IgD-negative memory B cell (primary cell): ENCODE data around the gene GCN1. TPM values are rescaled to one million over a fixed set of nuclear protein-coding genes. Genes with fewer than 3 reads are reported as not detected.

Experiments used
- H3K27ac Mint-ChIP-seq, 3 donors: one replicate each; pipeline ENCODE4 v1.8.0; 2020 to 2022; ENCODE audit warnings: mild to moderate bottlenecking in 3 of 3, mixed read lengths in 3 of 3, moderate library complexity in 1 of 3
- H3K27me3 Mint-ChIP-seq: one replicate; pipeline ENCODE4 v1.8.0; 2021; ENCODE audit warnings: mixed read lengths
- H3K36me3 Mint-ChIP-seq: one replicate; pipeline ENCODE4 v1.8.0; 2020; ENCODE audit warnings: mild to moderate bottlenecking, mixed read lengths
- H3K4me1 Mint-ChIP-seq, 3 donors: one replicate each; pipeline ENCODE4 v1.8.0; 2020 to 2022; ENCODE audit warnings: mixed read lengths in 3 of 3, mild to moderate bottlenecking in 1 of 3
- H3K4me3 Mint-ChIP-seq, 4 donors: one replicate each; pipeline ENCODE4 v1.8.0; 2020 to 2022; ENCODE audit warnings: mild to moderate bottlenecking in 4 of 4, mixed read lengths in 4 of 4, moderate library complexity in 3 of 4
- H3K9me3 Mint-ChIP-seq, 3 donors: one replicate each; pipeline ENCODE4 v1.8.0; 2020 to 2021; ENCODE audit warnings: mixed read lengths in 3 of 3, mild to moderate bottlenecking in 1 of 3
- polyA plus RNA-seq: library from polyadenylated mRNA; unstranded; fragments of 300-500 nt; fragmentation: Illumina TruSeq; gene quantifications from one replicate; pipeline ENCODE4 v1.2.3, GENCODE V29; 2021

GCN1 gene
- polyA plus RNA-seq, 1 donor from 2014 or later: 18.4 TPM

DNA sequence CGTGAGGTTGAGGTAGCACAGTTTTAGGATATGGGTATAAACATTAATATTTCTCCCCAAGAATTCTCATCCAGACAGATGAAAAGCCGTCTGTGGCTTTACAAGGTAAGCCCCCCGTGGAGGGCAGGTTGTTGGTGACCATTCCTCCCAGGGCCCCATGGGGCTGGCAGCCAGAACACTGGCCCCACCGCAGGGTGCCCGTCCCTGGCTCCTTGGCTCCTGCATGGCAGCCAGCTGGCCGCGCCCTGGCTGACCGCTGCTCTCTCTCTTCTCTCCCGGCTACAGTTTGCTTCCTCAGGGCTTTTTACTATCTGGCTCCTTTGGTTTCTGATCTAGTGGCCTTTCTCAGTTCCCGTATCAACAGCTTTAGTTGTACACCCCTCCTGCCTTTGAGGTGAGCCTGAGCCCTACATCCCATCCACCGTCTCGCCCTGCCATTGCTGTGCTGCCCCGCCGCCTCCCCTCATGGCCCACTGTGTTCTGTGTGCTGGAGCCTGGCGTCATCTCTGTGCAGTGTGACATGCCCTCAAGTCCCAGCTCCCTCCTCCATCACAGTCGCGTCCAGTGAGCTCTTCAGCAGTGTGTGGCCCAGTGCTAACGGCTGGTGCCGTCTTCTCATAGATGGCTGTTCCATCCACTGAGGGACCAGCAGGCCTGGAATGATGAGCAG is 103.8 kb downstream of the GCN1 start:
- Mint-ChIP-seq H3K27ac (peak overlapping the region in 1 of 3 donors; percentile 26), H3K9me3 (no peaks in the 10 kb centered on the region), H3K4me3 (no peak overlapping the region), H3K36me3 (peaks cover 9% of the 10 kb centered on the region), H3K27me3 (no peaks in the 10 kb centered on the region), H3K4me1 (peaks cover 5 to 12% (median 8%) of the 10 kb centered on the region in 3 donors)

- Mint-ChIP-seq H3K36me3 (peaks cover 9% of the 10 kb centered on the region), H3K4me3 (no peak overlapping the region), H3K27me3 (no peaks in the 10 kb centered on the region), H3K27ac (no peak overlapping the region), H3K4me1 (peaks cover 5 to 12% (median 8%) of the 10 kb centered on the region in 3 donors), H3K9me3 (no peaks in the 10 kb centered on the region)
These were observed 104.3 kb downstream of the GCN1 start for GRCh38 chr12:120090206-120090605.

DNA sequence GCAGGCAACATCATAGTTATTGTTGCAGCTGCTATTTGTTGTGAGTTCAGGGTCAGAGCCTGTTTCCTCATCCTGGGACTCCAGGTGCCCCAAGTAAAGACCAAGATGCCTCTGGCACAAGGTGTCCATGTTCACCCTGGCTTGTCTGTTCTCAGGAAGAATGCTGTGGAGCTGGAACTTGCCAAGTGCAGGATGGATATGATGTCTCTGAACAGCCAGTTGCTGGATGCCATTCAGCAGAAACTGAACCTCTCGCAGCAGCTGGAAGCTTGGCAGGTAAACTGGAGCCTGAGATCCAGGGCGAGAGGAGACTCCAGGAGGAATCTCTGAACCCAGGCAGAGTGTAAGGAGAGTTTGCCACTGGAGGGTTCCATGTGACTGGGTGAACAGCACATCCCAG is 104.7 kb downstream of the GCN1 start:
- peak overlapping the region in 1 of 4 donors; percentile 15 for H3K4me3 Mint-ChIP-seq
- peaks cover 5 to 12% (median 8%) of the 10 kb centered on the region in 3 donors for H3K4me1 Mint-ChIP-seq
- H3K36me3 Mint-ChIP-seq: peaks cover 9% of the 10 kb centered on the region
- H3K27ac Mint-ChIP-seq: no peak overlapping the region
- no peaks in the 10 kb centered on the region for H3K9me3 Mint-ChIP-seq
- no peaks in the 10 kb centered on the region for H3K27me3 Mint-ChIP-seq

GRCh38 chr12:120089105-120089504 is 105.4 kb downstream of the GCN1 start:
- H3K9me3 Mint-ChIP-seq: no peaks in the 10 kb centered on the region
- peaks cover 9% of the 10 kb centered on the region for H3K36me3 Mint-ChIP-seq
- peaks cover 5 to 12% (median 8%) of the 10 kb centered on the region in 3 donors for H3K4me1 Mint-ChIP-seq
- H3K27me3 Mint-ChIP-seq: no peaks in the 10 kb centered on the region
- peak overlapping the region in 1 of 4 donors; percentile 15 for H3K4me3 Mint-ChIP-seq
- peak overlapping the region in 2 of 3 donors; percentile 2 to 67 for H3K27ac Mint-ChIP-seq

DNA sequence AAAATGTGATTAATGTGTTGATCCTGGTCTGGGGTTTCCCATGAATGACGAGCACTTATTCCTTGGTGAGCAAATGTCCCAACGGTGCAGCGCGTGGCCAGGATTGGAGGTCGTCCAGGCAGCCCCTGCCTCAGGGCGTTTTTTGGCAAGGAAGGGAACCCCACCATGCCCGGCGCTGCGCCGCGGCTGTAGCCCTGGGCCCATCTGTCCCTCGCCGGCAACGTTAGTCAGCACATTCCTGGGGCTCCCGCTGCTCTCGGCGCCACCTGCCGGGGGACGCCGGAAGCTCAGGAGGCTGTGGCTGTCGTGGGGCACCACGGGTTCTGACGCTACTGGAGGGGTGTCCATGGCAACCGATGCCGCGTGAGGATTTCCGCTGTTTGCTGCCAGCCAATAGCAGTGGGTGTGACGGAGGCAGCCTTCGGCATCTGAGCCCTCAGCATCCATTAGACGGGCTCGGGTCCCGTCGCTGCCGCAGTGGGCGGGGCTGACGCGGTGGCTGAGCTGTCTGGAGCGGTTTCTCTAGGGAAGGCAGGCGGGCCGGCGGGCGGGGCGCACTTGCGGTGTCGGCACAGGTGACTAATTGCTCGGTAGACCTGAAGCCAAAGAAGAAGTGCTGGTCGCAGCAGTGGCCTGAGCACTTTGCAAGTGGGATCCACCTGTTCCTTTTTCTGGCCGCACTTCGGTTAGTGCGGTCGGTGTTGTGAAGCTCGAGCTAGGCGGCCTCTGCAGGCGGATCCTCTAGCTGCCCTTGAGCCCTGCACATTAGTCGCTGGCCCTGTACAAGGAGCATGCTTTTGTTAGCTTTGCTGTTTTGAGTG is 107.5 kb downstream of the GCN1 start:
- peaks cover 5 to 12% (median 8%) of the 10 kb centered on the region in 3 donors for H3K4me1 Mint-ChIP-seq

DNA sequence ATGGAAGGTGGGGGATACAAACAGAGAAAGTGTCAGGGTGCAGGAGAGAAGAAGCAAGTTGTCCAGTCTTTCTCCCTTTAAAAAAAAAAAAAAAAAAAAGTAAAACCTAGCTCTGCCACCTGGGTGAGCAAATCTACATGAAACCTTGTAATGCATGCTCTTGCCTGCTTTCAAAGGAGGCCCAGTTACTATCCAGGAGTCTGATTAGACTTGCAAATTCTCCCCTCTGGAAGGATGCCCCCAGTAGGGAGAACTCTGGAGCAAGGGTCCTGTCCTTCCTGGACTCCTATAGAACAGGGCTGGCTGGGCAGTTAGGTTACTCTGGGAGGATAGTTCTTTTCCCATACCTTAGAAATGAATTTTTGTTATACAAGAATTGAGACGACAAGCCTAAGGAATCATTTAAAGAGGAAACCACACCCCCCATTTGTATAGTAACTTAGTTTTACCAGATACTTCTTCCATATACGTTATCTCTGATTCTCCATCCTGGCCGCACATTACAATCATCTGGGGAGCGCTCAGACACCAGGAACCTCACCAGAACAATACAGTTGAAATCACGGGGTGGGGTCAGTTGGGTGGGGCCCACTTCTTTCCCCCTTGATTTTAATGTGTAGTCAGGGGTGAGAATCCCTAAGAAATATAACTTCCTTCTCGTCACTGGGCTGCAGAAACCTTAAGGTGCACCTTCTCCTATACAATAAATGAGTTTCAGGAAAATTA is 108.4 kb downstream of the GCN1 start:
- Mint-ChIP-seq H3K27me3 (no peaks in the 10 kb centered on the region), H3K36me3 (peaks cover 11% of the 10 kb centered on the region), H3K4me1 (peaks cover 5 to 12% (median 8%) of the 10 kb centered on the region in 3 donors), H3K9me3 (no peaks in the 10 kb centered on the region), H3K27ac (peak overlapping the region in 2 of 3 donors; percentile 41 to 88), H3K4me3 (peak overlapping the region in 1 of 4 donors; percentile 58)

More for the DNA sequence above, 107.5 kb downstream of the GCN1 start:
- Mint-ChIP-seq H3K36me3 (peaks cover 11% of the 10 kb centered on the region), H3K27me3 (no peaks in the 10 kb centered on the region), H3K9me3 (no peaks in the 10 kb centered on the region), H3K4me3 (peak overlapping the region; percentile 61 to 92 (median 76)), H3K27ac (peak overlapping the region; percentile 88 to 94 (median 93))

DNA sequence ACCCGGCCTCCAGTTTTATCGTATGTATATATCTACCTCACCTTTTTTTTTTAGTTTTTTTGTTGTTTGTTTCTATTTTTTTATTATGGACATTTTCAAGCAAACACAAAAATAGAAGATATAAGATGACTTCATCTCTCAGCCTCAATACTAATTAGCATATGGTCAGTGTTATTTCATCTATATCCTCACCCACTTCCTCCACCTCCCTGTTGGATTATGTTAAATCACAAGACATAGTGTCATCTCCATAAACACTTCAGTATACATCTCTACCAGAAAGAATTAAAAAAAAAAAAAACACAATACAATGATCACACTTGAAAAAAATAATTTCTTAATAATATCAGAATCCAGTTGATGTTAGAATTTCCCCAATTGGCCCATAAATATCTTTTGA is 112.9 kb downstream of the GCN1 start:
- no peak overlapping the region for H3K27ac Mint-ChIP-seq
- H3K4me1 Mint-ChIP-seq: no peaks in the 10 kb centered on the region
- no peaks in the 10 kb centered on the region for H3K27me3 Mint-ChIP-seq
- no peaks in the 10 kb centered on the region for H3K9me3 Mint-ChIP-seq
- peaks cover 7% of the 10 kb centered on the region for H3K36me3 Mint-ChIP-seq
- H3K4me3 Mint-ChIP-seq: no peak overlapping the region

- no peak overlapping the region for H3K27ac Mint-ChIP-seq
- no peaks in the 10 kb centered on the region for H3K9me3 Mint-ChIP-seq
- H3K27me3 Mint-ChIP-seq: no peaks in the 10 kb centered on the region
- H3K36me3 Mint-ChIP-seq: peaks cover 7% of the 10 kb centered on the region
- H3K4me1 Mint-ChIP-seq: peaks cover 3 to 6% (median 5%) of the 10 kb centered on the region in 3 donors
- no peak overlapping the region for H3K4me3 Mint-ChIP-seq
These were observed 114.8 kb downstream of the GCN1 start for GRCh38 chr12:120079411-120080400.

GRCh38 chr12:120078868-120079267 is 115.6 kb downstream of the GCN1 start:
- no peak overlapping the region for H3K27ac Mint-ChIP-seq
- H3K27me3 Mint-ChIP-seq: no peaks in the 10 kb centered on the region
- no peaks in the 10 kb centered on the region for H3K9me3 Mint-ChIP-seq
- peaks cover 7% of the 10 kb centered on the region for H3K36me3 Mint-ChIP-seq
- H3K4me1 Mint-ChIP-seq: peaks cover 3 to 6% (median 5%) of the 10 kb centered on the region in 3 donors
- no peak overlapping the region for H3K4me3 Mint-ChIP-seq

DNA sequence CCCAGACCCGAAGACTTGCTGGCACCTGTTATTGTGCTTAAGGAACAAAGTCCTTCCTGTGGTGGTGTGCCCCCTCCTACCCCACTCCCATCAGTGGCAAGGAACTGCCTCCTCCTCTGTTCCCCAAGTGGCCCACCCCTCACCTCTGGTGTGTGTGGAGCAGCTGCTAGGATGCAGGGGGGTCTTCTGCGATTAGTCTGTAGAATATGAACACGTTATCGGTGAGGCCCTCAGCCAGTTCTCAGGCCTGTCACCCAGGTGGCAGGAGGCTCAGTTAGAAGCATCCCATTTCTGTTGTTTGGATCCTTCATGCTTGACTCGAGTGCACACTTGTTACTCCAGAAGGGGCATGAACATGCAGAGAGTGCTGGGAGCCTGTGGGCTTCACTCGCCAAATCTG is 117.3 kb downstream of the GCN1 start:
- H3K9me3 Mint-ChIP-seq: no peaks in the 10 kb centered on the region
- peak overlapping the region in 1 of 4 donors; percentile 52 for H3K4me3 Mint-ChIP-seq
- peaks cover 3 to 6% (median 5%) of the 10 kb centered on the region in 3 donors for H3K4me1 Mint-ChIP-seq
- peaks cover 8% of the 10 kb centered on the region for H3K36me3 Mint-ChIP-seq
- peak overlapping the region in 1 of 3 donors; percentile 63 for H3K27ac Mint-ChIP-seq
- H3K27me3 Mint-ChIP-seq: no peaks in the 10 kb centered on the region

Other genes with a start within 250 kb of the GCN1 start
- gene BICDL1, start 205.5 kb downstream of the GCN1 start, polyA plus RNA-seq: 1.1 TPM
- 18.1 TPM for gene RAB35, start 78.0 kb downstream of the GCN1 start, polyA plus RNA-seq
- 2,020 TPM for gene RPLP0, start 6.4 kb upstream of the GCN1 start, polyA plus RNA-seq
- 6.3 TPM for gene PXN, start 71.0 kb upstream of the GCN1 start, polyA plus RNA-seq
- not detected for gene RNU4-2, start 97.2 kb upstream of the GCN1 start, polyA plus RNA-seq
- gene RNU4-1, start 98.5 kb upstream of the GCN1 start, polyA plus RNA-seq: not detected
- gene SIRT4, start 107.6 kb upstream of the GCN1 start, polyA plus RNA-seq: 0.74 TPM
- gene PLA2G1B, start 133.1 kb upstream of the GCN1 start, polyA plus RNA-seq: not detected
- gene MSI1, start 174.4 kb upstream of the GCN1 start, polyA plus RNA-seq: not detected
- gene COX6A1, start 243.4 kb upstream of the GCN1 start, polyA plus RNA-seq: 830 TPM